Measurements from ENCODE around the gene FRMD3. TPM values are rescaled to one million over a fixed set of nuclear protein-coding genes. Genes with fewer than 3 reads are reported as not detected.

Gene FRMD3
- total and polyA plus RNA-seq, 4 donors, result 0.16 to 0.75 (median 0.48) TPM

- Histone ChIP-seq H3K4me1 (ENCODE audit: control insufficient read depth in 4 of 4, insufficient read depth in 4 of 4, low read length in 3 of 4) (peaks cover 0 to 4% (median 0%) of the 10 kb centered on the region in 4 donors), H3K27ac (ENCODE audit: low read depth in 1 of 2, low read length in 2 of 2) (peak overlapping the region in 1 of 2 donors; percentile 0), H3K36me3 (ENCODE audit: control insufficient read depth in 4 of 4, insufficient read depth in 3 of 4, low read depth in 1 of 4, low read length in 3 of 4) (no peaks in the 10 kb centered on the region), H3K4me3 (ENCODE audit: low read depth in 1 of 3, low read length in 3 of 3) (peak overlapping the region in 1 of 3 donors; percentile 17), H3K9ac (ENCODE audit: low read depth in 1 of 2, low read length in 2 of 2) (no peak overlapping the region), H3K27me3 (ENCODE audit: control insufficient read depth in 4 of 4, insufficient read depth in 4 of 4, low read length in 3 of 4) (no peaks in the 10 kb centered on the region), H3K9me3 (ENCODE audit: control insufficient read depth in 4 of 4, low read length in 3 of 4) (no peaks in the 10 kb centered on the region)
- no peak for DNase-seq (ENCODE audit: low spot score)
- WGBS, result 60% methylated on average over 5 of the region's 5 CpGs
- TF ChIP-seq NR2F2 (IDR thresholded peaks at IDR 0.05) (no peak), JUND (IDR thresholded peaks at IDR 0.05) (no peak), RAD21 (IDR thresholded peaks at IDR 0.05) (no peak), SP1 (IDR thresholded peaks at IDR 0.05) (no peak), FOXA1 (IDR thresholded peaks at IDR 0.05) (no peak), TAF1 (conservative IDR thresholded peaks at IDR 0.05) (no peak), YY1 (IDR thresholded peaks at IDR 0.05) (no peak), EGR1 (IDR thresholded peaks at IDR 0.05; ENCODE audit: low read depth in 2 of 2) (no peak), FOXA2 (IDR thresholded peaks at IDR 0.05) (no peak)
- TF ChIP-seq, protein P1, sequence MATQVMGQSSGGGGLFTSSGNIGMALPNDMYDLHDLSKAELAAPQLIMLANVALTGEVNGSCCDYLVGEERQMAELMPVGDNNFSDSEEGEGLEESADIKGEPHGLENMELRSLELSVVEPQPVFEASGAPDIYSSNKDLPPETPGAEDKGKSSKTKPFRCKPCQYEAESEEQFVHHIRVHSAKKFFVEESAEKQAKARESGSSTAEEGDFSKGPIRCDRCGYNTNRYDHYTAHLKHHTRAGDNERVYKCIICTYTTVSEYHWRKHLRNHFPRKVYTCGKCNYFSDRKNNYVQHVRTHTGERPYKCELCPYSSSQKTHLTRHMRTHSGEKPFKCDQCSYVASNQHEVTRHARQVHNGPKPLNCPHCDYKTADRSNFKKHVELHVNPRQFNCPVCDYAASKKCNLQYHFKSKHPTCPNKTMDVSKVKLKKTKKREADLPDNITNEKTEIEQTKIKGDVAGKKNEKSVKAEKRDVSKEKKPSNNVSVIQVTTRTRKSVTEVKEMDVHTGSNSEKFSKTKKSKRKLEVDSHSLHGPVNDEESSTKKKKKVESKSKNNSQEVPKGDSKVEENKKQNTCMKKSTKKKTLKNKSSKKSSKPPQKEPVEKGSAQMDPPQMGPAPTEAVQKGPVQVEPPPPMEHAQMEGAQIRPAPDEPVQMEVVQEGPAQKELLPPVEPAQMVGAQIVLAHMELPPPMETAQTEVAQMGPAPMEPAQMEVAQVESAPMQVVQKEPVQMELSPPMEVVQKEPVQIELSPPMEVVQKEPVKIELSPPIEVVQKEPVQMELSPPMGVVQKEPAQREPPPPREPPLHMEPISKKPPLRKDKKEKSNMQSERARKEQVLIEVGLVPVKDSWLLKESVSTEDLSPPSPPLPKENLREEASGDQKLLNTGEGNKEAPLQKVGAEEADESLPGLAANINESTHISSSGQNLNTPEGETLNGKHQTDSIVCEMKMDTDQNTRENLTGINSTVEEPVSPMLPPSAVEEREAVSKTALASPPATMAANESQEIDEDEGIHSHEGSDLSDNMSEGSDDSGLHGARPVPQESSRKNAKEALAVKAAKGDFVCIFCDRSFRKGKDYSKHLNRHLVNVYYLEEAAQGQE (IDR thresholded peaks at IDR 0.05), result no peak
- TF ChIP-seq, protein P2, sequence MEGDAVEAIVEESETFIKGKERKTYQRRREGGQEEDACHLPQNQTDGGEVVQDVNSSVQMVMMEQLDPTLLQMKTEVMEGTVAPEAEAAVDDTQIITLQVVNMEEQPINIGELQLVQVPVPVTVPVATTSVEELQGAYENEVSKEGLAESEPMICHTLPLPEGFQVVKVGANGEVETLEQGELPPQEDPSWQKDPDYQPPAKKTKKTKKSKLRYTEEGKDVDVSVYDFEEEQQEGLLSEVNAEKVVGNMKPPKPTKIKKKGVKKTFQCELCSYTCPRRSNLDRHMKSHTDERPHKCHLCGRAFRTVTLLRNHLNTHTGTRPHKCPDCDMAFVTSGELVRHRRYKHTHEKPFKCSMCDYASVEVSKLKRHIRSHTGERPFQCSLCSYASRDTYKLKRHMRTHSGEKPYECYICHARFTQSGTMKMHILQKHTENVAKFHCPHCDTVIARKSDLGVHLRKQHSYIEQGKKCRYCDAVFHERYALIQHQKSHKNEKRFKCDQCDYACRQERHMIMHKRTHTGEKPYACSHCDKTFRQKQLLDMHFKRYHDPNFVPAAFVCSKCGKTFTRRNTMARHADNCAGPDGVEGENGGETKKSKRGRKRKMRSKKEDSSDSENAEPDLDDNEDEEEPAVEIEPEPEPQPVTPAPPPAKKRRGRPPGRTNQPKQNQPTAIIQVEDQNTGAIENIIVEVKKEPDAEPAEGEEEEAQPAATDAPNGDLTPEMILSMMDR (IDR thresholded peaks at IDR 0.05; ENCODE audit: low read depth, low read length, missing input control), result no peak
- TF ChIP-seq, protein P3, sequence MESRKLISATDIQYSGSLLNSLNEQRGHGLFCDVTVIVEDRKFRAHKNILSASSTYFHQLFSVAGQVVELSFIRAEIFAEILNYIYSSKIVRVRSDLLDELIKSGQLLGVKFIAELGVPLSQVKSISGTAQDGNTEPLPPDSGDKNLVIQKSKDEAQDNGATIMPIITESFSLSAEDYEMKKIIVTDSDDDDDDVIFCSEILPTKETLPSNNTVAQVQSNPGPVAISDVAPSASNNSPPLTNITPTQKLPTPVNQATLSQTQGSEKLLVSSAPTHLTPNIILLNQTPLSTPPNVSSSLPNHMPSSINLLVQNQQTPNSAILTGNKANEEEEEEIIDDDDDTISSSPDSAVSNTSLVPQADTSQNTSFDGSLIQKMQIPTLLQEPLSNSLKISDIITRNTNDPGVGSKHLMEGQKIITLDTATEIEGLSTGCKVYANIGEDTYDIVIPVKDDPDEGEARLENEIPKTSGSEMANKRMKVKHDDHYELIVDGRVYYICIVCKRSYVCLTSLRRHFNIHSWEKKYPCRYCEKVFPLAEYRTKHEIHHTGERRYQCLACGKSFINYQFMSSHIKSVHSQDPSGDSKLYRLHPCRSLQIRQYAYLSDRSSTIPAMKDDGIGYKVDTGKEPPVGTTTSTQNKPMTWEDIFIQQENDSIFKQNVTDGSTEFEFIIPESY (IDR thresholded peaks at IDR 0.05), result no peak
These were observed 64.7 kb downstream of the FRMD3 start for GRCh38 chr9:83473488-83473971.

GRCh38 chr9:83472764-83473163, 65.4 kb downstream of the FRMD3 start:
- H3K27me3 ChIP-seq (ENCODE audit: control insufficient read depth in 4 of 4, insufficient read depth in 4 of 4, low read length in 3 of 4), result no peaks in the 10 kb centered on the region
- H3K4me1 ChIP-seq (ENCODE audit: control insufficient read depth in 4 of 4, insufficient read depth in 4 of 4, low read length in 3 of 4), result peaks cover 0 to 4% (median 0%) of the 10 kb centered on the region in 4 donors
- H3K27ac ChIP-seq (ENCODE audit: low read depth in 1 of 2, low read length in 2 of 2), result peak overlapping the region in 1 of 2 donors; percentile 15
- no peak for TF ChIP-seq JUND (IDR thresholded peaks at IDR 0.05)
- TF ChIP-seq, protein P2 (IDR thresholded peaks at IDR 0.05; ENCODE audit: low read depth, low read length, missing input control), result no peak
- TF ChIP-seq SP1 (IDR thresholded peaks at IDR 0.05), result no peak
- no peak for TF ChIP-seq FOXA1 (IDR thresholded peaks at IDR 0.05)
- no peak for TF ChIP-seq RAD21 (IDR thresholded peaks at IDR 0.05)
- TF ChIP-seq RXRA (IDR thresholded peaks at IDR 0.05), result no peak
- TF ChIP-seq YY1 (IDR thresholded peaks at IDR 0.05), result no peak
- no peak for TF ChIP-seq HNF4A (conservative IDR thresholded peaks at IDR 0.05)
- TF ChIP-seq, protein P1 (IDR thresholded peaks at IDR 0.05), result no peak
- TF ChIP-seq EGR1 (IDR thresholded peaks at IDR 0.05; ENCODE audit: low read depth in 2 of 2), result no peak
- TF ChIP-seq ATF3 (IDR thresholded peaks at IDR 0.05), result no peak
- H3K9ac ChIP-seq (ENCODE audit: low read depth in 1 of 2, low read length in 2 of 2), result no peak overlapping the region
- WGBS, result 81% methylated on average over 5 of the region's 5 CpGs
- H3K4me3 ChIP-seq (ENCODE audit: low read depth in 1 of 3, low read length in 3 of 3), result no peak overlapping the region
- H3K36me3 ChIP-seq (ENCODE audit: control insufficient read depth in 4 of 4, insufficient read depth in 3 of 4, low read depth in 1 of 4, low read length in 3 of 4), result no peaks in the 10 kb centered on the region
- no peak for DNase-seq (ENCODE audit: low spot score)
- no peaks in the 10 kb centered on the region for H3K9me3 ChIP-seq (ENCODE audit: control insufficient read depth in 4 of 4, low read length in 3 of 4)
